GM21825 (cell line): ENCODE results near the gene CDK5RAP2.
A peak's percentile ranks its signal among the peaks of the same experiment; 100 is the strongest.
"Not testable (repeated sequence)": the region's sequence is repeated elsewhere in the genome, so short reads cannot be mapped to it uniquely, and the experiment has no call there.

ENCODE experiments used
- ATAC-seq: cut with Tn5 transposase; IDR thresholded peaks from one replicate; pipeline ENCODE4 v1.9.1; 2021; ENCODE audit warnings: mild to moderate bottlenecking, moderate library complexity; ENCODE audit not compliant: unreplicated experiment

The CDK5RAP2 gene

DNA sequence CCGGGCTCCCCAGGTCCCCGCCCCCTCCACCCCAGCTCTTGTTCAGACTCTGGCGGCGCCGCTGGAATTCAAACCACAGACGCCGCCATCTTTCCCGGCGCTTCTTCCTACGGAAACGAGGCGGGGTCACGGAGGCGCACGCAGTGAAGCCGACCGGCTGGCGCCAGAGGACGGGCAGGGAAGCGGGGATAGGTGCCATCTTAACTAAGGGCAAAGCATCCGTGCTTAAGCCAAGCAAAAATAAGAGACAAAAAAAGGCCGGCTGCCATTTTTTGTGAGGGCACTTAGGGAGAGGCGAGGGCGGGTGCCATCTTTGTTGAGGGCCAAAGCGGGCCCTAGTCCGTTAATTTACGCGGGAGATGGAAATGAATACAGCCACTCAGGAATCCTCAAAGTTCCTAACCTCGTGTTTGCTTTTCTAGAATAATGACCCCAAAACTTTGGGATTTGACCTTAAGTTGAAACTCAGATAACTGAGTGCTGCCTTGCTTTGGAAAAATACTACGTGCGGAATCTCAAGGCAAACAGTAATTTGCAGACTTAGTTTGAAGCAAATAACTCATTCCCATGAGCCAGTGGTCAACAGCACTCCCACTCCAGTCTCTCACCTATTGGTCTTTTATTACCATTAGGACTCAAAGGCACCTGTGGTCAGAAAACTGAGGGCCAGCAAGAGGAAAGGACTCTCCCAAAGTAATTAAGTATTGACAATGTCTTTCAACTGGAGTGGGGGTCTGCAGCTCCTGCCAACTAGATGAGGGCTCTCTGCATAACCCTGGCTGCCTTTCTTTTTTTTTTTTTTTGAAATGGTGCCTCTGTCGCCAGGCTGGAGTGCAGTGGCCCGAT lies at the start of gene CDK5RAP2:
Gene CDK5RAP2, minus strand, starts transcription at position 117 of the 846 bp plus-strand sequence. CDS start 189 bp downstream, outside the sequence.
- ATAC-seq = peak; percentile 95

GRCh38 chr9:120628925-120629497 lies 49.0 kb upstream of the CDK5RAP2 start:
- ATAC-seq = not testable (repeated sequence)

DNA sequence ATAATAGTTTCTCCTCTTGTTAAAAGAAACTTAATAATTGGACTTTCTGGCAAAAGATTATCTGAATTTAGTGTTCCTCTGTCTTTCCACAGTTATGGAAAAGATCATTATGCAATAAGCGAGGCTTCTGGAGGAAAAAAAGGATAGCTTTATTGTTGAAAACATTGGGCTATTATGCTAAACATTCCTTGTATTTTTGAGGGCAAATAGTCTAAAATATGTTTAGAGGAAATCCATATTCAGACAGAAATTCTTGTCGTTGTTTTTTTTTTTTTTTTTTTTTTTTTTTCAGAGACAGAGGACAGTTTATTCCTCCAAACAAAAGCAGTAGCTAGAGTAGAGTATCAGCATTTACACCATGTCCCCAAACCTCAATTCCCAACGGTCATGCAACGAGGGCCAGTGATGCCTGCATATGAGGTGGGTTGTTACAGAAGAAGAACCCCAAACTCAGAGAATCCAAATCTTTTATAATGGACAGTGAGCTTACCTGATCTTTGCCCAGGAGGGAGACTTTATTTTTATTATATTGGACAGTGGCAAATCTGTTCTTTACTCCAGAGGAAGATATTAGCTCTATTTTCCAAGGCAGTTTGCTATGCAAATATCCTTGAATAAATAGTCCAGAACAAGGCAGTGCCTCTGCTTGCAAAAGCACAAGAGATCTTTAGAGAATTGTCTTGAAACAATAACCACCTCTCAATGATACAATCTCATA lies 48.4 kb upstream of the CDK5RAP2 start:
- no peak for ATAC-seq

DNA sequence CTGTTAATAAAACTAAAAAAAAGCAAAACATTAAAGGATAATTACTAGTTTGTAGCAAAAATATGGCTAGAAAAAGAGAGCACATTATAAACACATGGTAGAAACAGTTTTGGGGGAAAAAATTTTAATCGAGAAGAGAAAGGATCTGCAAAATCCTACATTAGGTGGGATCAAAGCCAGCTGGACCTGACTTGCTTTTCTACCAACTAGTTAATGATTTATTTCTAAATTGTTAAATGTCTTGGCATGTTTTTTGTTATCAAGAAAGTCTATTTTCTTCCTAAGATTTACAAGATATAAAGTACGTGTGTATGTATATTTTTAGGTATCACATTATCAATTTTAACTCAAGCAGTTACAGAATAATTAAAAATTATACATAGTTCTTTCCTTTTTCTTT lies 47.1 kb upstream of the CDK5RAP2 start:
- ATAC-seq = no peak

GRCh38 chr9:120626512-120626911 lies 46.5 kb upstream of the CDK5RAP2 start:
- no peak for ATAC-seq

DNA sequence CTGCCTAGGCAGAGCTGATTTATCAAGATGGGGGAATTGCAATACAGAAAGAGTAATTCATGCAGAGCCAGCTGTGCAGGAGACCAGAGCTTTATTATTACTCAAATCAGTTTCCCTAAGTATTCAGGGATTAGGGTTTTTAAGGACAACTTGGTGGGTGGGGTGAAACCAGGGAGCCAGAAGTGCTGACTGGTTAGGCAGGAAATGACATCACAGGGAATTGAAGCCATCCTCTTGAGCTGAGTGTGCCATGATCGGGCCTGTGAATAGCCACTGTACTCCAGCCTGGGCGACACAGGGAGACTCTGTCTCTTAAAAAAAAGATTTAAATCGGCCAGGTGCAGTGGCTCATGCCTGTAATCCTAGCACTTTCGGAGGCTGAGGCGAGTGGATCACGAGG lies 45.3 kb upstream of the CDK5RAP2 start:
- ATAC-seq = no peak

- no peak for ATAC-seq
Observed at GRCh38 chr9:120622790-120623189, 42.8 kb upstream of the CDK5RAP2 start.

- ATAC-seq = no peak
Observed at GRCh38 chr9:120621941-120622340, 42.0 kb upstream of the CDK5RAP2 start.

DNA sequence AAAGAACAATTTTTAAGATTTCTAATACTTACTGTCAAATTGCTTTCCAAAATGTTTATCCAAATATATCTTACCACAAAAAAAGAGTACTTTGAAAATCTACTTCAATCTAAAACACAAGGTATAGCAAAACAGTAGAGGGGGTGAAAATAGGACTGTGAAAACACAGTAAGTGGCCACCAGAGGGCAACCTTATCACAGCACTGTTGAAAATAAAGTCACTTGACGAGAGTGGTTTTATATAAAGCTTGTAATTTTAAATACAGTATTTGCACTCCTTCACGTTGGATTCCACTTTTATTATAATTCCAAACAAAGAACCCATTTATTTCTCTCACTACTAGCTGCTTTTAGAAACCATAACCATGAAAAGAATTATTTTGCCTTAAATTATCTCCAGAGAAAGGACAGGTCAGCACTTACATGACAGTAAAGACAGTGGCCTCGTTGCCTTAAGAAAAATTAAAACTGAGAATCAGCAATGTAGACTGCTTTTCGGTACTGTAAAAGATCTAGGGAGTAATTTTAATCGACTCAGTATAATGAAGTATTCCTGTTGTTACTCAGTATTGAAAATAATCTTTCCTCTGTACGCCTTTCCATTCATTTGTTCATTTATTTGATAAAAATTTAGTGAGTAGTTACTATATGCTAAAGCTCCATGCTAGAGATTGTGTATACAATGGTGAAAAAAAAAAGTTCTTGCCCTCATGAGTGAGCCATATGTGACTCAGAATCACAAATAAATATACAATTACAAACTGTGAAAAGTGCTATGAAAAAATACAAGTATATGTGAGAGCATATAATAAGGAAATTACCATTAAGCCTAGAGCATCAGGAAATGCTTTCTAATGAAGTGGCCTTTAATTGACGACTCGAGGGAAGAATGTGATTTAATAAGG lies 40.0 kb upstream of the CDK5RAP2 start:
- ATAC-seq = no peak

DNA sequence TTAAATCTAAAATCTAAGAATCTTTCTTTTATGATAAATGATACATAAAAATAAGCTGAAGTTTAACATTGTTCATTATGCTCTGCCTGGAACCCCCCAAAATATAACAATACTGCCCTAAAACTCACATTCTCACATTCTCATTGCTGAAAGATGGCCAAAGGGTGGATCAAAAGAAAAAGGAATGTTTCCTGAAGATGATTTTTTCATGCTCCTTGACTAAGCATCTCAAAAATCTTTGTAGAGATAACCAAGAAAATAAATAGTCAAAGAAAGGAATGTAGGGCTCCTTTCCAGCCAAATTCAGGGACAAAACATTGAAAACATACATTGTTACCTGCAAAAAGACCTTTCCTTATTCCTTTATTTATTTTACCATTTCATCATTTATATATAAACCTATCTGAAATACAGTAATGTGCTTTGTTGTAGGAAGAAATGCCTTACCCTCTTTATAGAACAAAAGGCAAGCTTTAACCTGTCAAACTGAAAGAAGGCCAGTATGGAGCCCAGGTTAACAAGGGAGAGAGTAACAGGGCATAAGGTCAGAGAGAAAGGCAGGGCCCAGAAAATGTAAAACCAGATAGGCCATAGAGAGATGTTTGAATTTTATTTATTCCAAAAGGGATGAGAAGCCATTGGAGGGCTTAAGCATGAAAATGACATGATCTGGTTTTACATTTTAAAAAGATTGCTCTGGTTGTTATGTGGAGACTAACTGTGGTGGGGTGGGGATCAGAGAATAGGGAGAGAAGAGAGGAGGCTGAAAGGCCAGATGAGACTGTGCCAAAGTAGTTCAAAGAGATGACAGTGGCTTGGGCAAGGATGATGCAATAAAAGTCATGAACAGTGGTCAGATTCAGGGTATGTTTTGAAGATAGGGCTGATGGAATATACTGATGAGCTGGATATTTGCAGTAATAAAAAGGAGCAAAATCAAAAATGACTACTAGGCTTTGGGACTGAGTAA lies 37.3 kb upstream of the CDK5RAP2 start:
- ATAC-seq = no peak

- no peak for ATAC-seq
Observed at GRCh38 chr9:120612218-120612617, 32.3 kb upstream of the CDK5RAP2 start.

- no peak for ATAC-seq
Observed at GRCh38 chr9:120611690-120612068, 31.7 kb upstream of the CDK5RAP2 start.

DNA sequence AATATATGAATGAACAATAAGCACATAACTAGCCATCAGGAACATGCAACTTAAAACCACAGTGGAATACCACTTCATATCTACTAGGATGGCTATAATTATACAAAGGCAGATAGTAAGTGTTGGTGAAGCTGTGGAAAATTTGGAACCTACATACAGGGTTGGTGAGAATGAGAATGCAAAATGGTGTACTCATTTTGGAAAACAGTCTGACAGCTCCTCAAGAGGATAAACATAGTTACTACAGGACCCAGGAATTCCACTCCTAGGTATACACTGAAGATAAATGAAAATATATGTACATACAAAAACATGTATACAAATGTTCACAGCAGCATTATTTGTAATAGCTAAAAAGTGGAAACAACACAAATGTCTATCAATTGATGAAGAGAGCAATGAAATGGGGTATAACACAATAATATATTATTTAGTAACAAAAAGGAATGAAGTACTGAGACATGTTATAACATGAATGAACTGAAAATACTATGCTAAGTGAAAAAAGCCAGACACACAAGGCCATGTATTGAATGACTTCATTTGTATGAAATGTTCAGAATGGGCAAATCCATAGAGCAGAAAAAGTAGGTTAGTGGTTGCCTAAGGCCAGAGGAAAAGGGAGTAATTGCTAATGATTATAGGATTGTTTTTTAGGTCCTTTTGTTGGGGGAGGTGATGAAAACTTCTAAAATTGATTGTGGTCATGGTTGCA lies 31.2 kb upstream of the CDK5RAP2 start:
- ATAC-seq = no peak

GRCh38 chr9:120609636-120610035 lies 29.7 kb upstream of the CDK5RAP2 start:
- ATAC-seq = no peak

- ATAC-seq = no peak
Observed at GRCh38 chr9:120608421-120608820, 28.5 kb upstream of the CDK5RAP2 start.

GRCh38 chr9:120603591-120603990 lies 23.6 kb upstream of the CDK5RAP2 start:
- ATAC-seq = no peak

DNA sequence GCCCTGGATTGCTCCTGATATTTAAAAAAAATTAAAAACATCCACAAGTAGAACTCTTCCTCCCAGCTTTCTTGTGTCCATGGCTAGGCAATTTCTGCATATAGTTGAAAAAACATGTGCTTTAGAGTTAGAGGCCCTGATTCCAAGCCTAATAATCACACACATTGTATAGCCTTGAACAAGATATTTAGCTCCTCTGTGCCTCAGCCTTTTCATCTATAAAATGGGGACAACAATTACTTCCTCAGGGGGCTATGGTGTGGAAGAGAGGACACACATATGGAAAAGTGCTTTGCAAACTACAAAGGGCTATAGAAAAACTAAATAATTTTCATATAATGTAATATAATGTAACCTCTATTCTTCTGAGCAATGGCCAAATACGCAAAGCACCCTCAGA lies 23.0 kb upstream of the CDK5RAP2 start:
- ATAC-seq = no peak

DNA sequence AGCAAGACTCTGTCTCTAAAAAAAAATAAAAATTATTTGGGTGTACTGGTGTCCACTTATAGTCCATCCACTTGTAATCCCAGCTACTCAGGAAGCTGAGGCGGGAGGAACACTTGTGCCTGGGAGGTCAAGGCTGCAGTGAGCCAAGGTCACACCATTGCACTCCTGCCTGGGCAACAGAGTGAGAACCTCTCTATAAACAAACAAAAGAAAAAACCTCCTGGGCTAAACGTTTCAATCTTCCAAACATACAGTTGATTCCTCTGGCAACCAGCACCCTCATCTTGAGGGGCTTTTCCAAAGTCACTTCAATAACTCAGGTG lies 13.9 kb upstream of the CDK5RAP2 start:
- ATAC-seq = no peak

GRCh38 chr9:120593250-120593954 lies 13.4 kb upstream of the CDK5RAP2 start:
- no peak for ATAC-seq
